ENCODE results near the gene ARHGAP45.

The ARHGAP45 gene

DNA sequence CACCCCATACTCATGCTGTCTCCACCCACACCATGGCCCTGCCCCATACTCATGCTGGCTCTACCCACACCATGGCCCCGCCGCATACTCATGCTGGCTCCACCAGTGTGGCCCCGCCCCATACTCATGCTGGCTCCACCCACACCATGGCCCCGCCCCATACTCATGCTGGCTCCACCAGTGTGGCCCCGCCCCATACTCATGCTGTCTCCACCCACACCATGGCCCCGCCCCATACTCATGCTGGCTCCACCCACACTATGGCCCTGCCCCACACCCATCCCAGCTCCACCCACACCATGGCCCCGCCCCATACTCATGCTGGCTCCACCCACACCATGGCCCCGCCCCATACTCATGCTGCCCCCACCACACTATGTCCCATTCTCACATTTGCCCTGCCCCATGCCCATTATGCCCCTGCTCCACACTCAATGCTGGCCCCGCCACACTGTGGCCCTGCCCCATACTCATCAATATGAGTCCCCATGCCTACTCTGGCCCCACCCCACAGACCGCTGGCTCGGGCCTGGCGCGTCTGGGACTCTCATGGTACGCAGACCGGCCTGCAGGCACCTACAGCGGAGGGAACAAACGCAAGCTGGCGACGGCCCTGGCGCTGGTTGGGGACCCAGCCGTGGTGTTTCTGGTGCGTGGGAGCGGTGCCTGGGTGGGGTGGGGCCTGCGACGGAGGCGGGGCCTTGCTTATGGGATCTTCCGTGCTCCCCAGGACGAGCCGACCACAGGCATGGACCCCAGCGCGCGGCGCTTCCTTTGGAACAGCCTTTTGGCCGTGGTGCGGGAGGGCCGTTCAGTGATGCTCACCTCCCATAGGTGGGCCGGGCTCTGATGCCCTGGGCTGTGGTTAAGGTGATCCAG lies 3.7 kb upstream of the ARHGAP45 start:
- TF ChIP-seq, protein P1, sequence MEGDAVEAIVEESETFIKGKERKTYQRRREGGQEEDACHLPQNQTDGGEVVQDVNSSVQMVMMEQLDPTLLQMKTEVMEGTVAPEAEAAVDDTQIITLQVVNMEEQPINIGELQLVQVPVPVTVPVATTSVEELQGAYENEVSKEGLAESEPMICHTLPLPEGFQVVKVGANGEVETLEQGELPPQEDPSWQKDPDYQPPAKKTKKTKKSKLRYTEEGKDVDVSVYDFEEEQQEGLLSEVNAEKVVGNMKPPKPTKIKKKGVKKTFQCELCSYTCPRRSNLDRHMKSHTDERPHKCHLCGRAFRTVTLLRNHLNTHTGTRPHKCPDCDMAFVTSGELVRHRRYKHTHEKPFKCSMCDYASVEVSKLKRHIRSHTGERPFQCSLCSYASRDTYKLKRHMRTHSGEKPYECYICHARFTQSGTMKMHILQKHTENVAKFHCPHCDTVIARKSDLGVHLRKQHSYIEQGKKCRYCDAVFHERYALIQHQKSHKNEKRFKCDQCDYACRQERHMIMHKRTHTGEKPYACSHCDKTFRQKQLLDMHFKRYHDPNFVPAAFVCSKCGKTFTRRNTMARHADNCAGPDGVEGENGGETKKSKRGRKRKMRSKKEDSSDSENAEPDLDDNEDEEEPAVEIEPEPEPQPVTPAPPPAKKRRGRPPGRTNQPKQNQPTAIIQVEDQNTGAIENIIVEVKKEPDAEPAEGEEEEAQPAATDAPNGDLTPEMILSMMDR (conservative IDR thresholded peaks at IDR 0.05; ENCODE audit: control insufficient read depth, insufficient read depth, low read depth, low read length): no peak
- no peak overlapping the region for H3K4me3 ChIP-seq (ENCODE audit: control insufficient read depth, low read depth, low read length)
- peak; percentile 19 for DNase-seq (ENCODE audit: low read depth)

DNA sequence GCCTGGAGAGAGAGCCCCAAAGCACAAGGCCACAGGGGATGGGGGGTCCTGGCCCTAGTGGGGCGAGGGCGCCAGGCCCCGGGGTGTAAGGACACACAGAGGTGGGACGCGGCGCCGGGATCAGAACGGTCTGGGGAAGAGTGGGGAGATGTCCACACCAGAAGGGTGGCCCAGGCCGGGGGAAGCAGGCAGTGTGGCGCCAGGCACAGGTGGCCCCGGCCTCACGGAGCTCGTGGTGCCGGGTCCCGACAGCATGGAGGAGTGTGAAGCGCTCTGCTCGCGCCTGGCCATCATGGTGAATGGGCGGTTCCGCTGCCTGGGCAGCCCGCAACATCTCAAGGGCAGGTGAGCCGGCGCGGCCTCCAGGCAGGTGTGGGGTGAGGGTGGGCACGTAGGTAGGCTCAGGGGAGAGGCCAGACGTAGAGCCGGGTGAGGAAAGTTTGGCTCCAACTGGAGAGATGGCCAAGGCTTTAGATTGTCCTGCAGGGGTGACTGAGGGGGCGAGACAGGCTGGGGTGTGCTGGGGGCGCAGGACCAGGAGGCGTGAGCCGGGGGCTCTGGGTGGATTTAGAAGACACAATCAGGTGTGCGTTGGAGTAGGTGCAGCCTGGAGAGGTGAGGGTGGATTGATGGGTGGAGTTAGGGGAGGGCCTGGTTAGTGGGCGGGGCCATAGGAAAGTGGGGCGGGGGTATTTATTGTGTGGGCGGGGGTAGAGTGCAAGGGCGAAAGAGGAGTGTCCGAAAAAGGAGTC lies 2.9 kb upstream of the ARHGAP45 start:
- no peak overlapping the region for H3K4me3 ChIP-seq (ENCODE audit: control insufficient read depth, low read depth, low read length)
- no peak for DNase-seq (ENCODE audit: low read depth)
- TF ChIP-seq, protein P1 (conservative IDR thresholded peaks at IDR 0.05; ENCODE audit: control insufficient read depth, insufficient read depth, low read depth, low read length): no peak

DNA sequence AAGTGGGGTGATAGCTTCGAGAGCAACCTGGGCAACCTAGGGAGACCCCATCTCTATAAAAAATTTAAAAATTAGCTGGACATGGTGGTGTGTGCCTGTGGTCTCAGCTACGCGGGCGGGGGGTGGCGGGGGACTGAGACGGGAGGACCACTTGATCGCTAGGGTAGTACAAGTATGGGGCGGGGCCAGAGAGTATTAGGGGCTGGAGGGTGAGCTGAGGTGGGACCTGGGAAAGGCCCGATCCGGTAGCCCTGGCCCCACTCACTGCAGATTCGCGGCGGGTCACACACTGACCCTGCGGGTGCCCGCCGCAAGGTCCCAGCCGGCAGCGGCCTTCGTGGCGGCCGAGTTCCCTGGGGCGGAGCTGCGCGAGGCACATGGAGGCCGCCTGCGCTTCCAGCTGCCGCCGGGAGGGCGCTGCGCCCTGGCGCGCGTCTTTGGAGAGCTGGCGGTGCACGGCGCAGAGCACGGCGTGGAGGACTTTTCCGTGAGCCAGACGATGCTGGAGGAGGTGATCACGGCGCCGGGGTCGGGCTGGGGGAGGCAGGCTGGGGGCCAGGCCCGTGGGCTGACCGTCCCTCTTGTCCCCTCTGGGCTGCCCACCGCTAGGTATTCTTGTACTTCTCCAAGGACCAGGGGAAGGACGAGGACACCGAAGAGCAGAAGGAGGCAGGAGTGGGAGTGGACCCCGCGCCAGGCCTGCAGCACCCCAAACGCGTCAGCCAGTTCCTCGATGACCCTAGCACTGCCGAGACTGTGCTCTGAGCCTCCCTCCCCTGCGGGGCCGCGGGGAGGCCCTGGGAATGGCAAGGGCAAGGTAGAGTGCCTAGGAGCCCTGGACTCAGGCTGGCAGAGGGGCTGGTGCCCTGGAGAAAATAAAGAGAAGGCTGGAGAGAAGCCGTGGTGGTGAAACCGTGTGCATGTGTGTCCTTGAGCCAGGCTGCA lies 2.0 kb upstream of the ARHGAP45 start:
- TF ChIP-seq, protein P1 (conservative IDR thresholded peaks at IDR 0.05; ENCODE audit: control insufficient read depth, insufficient read depth, low read depth, low read length): peak; percentile 39
- peak; percentile 64 for DNase-seq (ENCODE audit: low read depth)
- no peak overlapping the region for H3K4me3 ChIP-seq (ENCODE audit: control insufficient read depth, low read depth, low read length)

DNA sequence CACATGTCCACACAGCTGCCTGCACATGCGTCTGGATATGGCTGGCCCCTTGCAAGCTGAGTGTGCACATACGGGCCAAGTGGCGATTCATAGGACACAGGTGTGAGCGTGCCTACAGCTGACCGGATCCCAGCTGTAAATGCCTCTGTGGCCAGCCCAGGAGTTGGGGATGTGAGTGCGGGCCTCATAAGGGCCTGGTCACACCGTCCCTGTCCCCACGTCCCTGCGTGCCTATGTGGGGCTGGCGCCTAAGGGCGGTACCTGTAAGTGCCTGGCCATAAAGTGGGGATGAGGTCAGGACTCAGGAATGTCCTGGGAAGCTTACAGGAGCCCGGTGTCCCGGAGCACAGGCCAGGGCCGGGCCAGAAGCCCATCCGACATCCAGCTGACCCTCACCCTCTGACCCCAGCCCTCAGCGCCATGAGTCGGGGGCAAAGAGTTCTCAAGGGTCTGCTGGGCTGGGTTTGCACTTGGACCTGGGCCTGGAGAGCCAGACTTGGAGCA lies 1.3 kb upstream of the ARHGAP45 start:
- no peak for DNase-seq (ENCODE audit: low read depth)
- TF ChIP-seq, protein P1 (conservative IDR thresholded peaks at IDR 0.05; ENCODE audit: control insufficient read depth, insufficient read depth, low read depth, low read length): no peak
- H3K4me3 ChIP-seq (ENCODE audit: control insufficient read depth, low read depth, low read length): no peak overlapping the region

DNA sequence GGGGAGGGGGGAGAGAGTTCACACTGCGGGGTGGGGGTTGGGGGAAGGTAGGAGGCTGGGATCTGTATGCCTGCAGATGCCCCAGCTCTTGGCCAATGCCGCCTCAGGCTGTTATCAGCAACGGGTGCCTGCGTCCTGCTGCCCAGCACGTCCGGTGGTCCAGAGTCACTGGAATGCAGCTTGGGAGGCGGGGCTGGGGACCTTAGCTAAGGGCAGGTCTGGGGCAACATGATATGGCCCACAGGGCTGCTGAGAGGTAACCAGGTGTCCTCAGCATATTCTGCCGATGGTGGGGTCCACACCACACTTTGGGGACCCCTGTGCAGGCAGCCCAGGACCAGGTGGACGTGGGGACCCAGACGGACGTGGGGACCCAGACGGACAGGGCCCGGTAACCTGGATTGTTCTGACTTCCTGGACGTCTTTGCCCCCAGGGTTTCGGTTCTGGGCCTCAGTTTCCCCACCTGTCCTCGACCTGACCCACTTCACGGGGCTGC lies 668 bp upstream of the ARHGAP45 start:
- DNase-seq (ENCODE audit: low read depth): no peak
- no peak overlapping the region for H3K4me3 ChIP-seq (ENCODE audit: control insufficient read depth, low read depth, low read length)

More for the DNA sequence above, 668 bp upstream of the ARHGAP45 start:
- TF ChIP-seq, protein P1 (conservative IDR thresholded peaks at IDR 0.05; ENCODE audit: control insufficient read depth, insufficient read depth, low read depth, low read length): no peak

Measured in fibroblast of mammary gland (primary cell).